ENCODE data around the gene CDC14A.

The CDC14A gene

GRCh38 chr1:100414693-100415497 is 62.6 kb downstream of the CDC14A start:
- no peak for TF ChIP-seq CTCF (IDR thresholded peaks at IDR 0.05; ENCODE audit: low read depth, low read length)
- no peaks in the 10 kb centered on the region for H3K27me3 ChIP-seq
- peaks cover 6% of the 10 kb centered on the region for H3K4me1 ChIP-seq
- H3K4me3 ChIP-seq (ENCODE audit: low read depth, low read length), result no peak overlapping the region
- H3K9me3 ChIP-seq, result no peaks in the 10 kb centered on the region
- DNase-seq, result no peak
- H3K36me3 ChIP-seq, result no peaks in the 10 kb centered on the region

GRCh38 chr1:100415498-100415778 is 63.1 kb downstream of the CDC14A start:
- H3K36me3 ChIP-seq, result no peaks in the 10 kb centered on the region
- DNase-seq, result no peak
- no peaks in the 10 kb centered on the region for H3K9me3 ChIP-seq
- no peak for TF ChIP-seq CTCF (IDR thresholded peaks at IDR 0.05; ENCODE audit: low read depth, low read length)
- H3K4me3 ChIP-seq (ENCODE audit: low read depth, low read length), result no peak overlapping the region
- peaks cover 6% of the 10 kb centered on the region for H3K4me1 ChIP-seq
- no peaks in the 10 kb centered on the region for H3K27me3 ChIP-seq

GRCh38 chr1:100419072-100419471 is 66.8 kb downstream of the CDC14A start:
- Histone ChIP-seq H3K4me1 (peaks cover 6% of the 10 kb centered on the region), H3K9me3 (no peaks in the 10 kb centered on the region), H3K4me3 (ENCODE audit: low read depth, low read length) (no peak overlapping the region), H3K27me3 (no peaks in the 10 kb centered on the region), H3K36me3 (no peaks in the 10 kb centered on the region)
- TF ChIP-seq CTCF (IDR thresholded peaks at IDR 0.05; ENCODE audit: low read depth, low read length), result no peak
- DNase-seq, result no peak

GRCh38 chr1:100422065-100422464 is 69.8 kb downstream of the CDC14A start:
- no peak overlapping the region for H3K4me3 ChIP-seq (ENCODE audit: low read depth, low read length)
- H3K4me1 ChIP-seq, result no peaks in the 10 kb centered on the region; the same call in 1 of the 2 replicates
- H3K27me3 ChIP-seq, result no peaks in the 10 kb centered on the region
- no peaks in the 10 kb centered on the region for H3K9me3 ChIP-seq
- no peak for DNase-seq
- H3K36me3 ChIP-seq, result no peaks in the 10 kb centered on the region
- no peak for TF ChIP-seq CTCF (IDR thresholded peaks at IDR 0.05; ENCODE audit: low read depth, low read length)

- no peaks in the 10 kb centered on the region for H3K27me3 ChIP-seq
- no peaks in the 10 kb centered on the region for H3K9me3 ChIP-seq
- H3K4me1 ChIP-seq, result no peaks in the 10 kb centered on the region; the same call in 1 of the 2 replicates
- H3K36me3 ChIP-seq, result no peaks in the 10 kb centered on the region; the same call in 1 of the 2 replicates
- H3K4me3 ChIP-seq (ENCODE audit: low read depth, low read length), result no peak overlapping the region
- DNase-seq, result no peak
- TF ChIP-seq CTCF (IDR thresholded peaks at IDR 0.05; ENCODE audit: low read depth, low read length), result no peak
Observed at GRCh38 chr1:100423832-100424337, 71.6 kb downstream of the CDC14A start.

- DNase-seq, result no peak
- Histone ChIP-seq H3K4me1 (no peaks in the 10 kb centered on the region; the same call in 1 of the 2 replicates), H3K27me3 (no peaks in the 10 kb centered on the region), H3K4me3 (ENCODE audit: low read depth, low read length) (no peak overlapping the region), H3K36me3 (no peaks in the 10 kb centered on the region; the same call in 1 of the 2 replicates), H3K9me3 (no peaks in the 10 kb centered on the region)
- no peak for TF ChIP-seq CTCF (IDR thresholded peaks at IDR 0.05; ENCODE audit: low read depth, low read length)
Observed at GRCh38 chr1:100428160-100428559, 75.9 kb downstream of the CDC14A start.

Data from BE2C (cell line).